Gastroesophageal sphincter (tissue), 3 donors: ENCODE measurements around the gene AUTS2.

ENCODE experiments used
- CTCF ChIP-seq, 4 experiments: fragments of 200-600 bp in 2 of 4; fragments of 450-650 bp in 2 of 4; sonication (generic) in 1 of 4; IDR thresholded peaks; one replicate each; pipeline ENCODE4 v1.5.1; 2017 to 2019; ENCODE audit warnings: antibody characterized with exemption in 4 of 4, mild to moderate bottlenecking in 2 of 4, moderate library complexity in 2 of 4
- EP300 ChIP-seq: sonication (generic); formaldehyde crosslinking; IDR thresholded peaks from one replicate; pipeline ENCODE4 v1.6.1; 2017; ENCODE audit warnings: antibody characterized with exemption, mild to moderate bottlenecking
- POLR2A ChIP-seq, 2 donors: fragments of 450-650 bp; IDR thresholded peaks; one replicate each; pipeline ENCODE4 v1.6.1; 2017; ENCODE audit warnings: antibody characterized with exemption in 2 of 2, mild to moderate bottlenecking in 2 of 2, moderate library complexity in 1 of 2
- POLR2AphosphoS5 ChIP-seq: sonication (generic); formaldehyde crosslinking; IDR thresholded peaks from one replicate; pipeline ENCODE4 v1.6.1; 2017; ENCODE audit warnings: antibody characterized with exemption

- TF ChIP-seq CTCF (IDR thresholded peaks at IDR 0.05) (no peak), POLR2A (IDR thresholded peaks at IDR 0.05) (no peak), EP300 (no peak), POLR2AphosphoS5 (no peak)
These were observed 1176.8 kb downstream of the AUTS2 start for GRCh38 chr7:70774950-70775527.
